Nephron progenitor cell (in vitro differentiated cells): ENCODE measurements around the gene SLC44A4.

Experiments used
- DNase-seq: peaks from one replicate; pipeline ENCODE4 v3.0.0; 2021
- H3K27ac Mint-ChIP-seq: 2 replicates; pipeline ENCODE4 v1.8.0; 2021; ENCODE audit warnings: mild to moderate bottlenecking, moderate library complexity, mixed read lengths
- H3K27me3 Mint-ChIP-seq: 2 replicates; pipeline ENCODE4 v1.8.0; 2021; ENCODE audit warnings: mild to moderate bottlenecking, low read depth, mixed read lengths; ENCODE audit not compliant: poor library complexity
- H3K36me3 Mint-ChIP-seq: 2 replicates; pipeline ENCODE4 v1.8.0; 2021; ENCODE audit warnings: low read depth, mixed read lengths
- H3K4me1 Mint-ChIP-seq: 2 replicates; pipeline ENCODE4 v1.8.0; 2021; ENCODE audit warnings: mixed read lengths
- H3K4me3 Mint-ChIP-seq: 2 replicates; pipeline ENCODE4 v1.8.0; 2021; ENCODE audit warnings: mild to moderate bottlenecking, moderate library complexity, mixed read lengths
- H3K9me3 Mint-ChIP-seq: 2 replicates; pipeline ENCODE4 v1.8.0; 2021; ENCODE audit warnings: mild to moderate bottlenecking, moderate library complexity, mixed read lengths
- TF ChIP-seq, protein P1 (sequence below): fragments of 200-600 bp; sonication (generic); IDR thresholded peaks from 2 replicates; pipeline ENCODE4 v1.5.0; 2021; ENCODE audit warnings: antibody characterized with exemption

The SLC44A4 gene

DNA sequence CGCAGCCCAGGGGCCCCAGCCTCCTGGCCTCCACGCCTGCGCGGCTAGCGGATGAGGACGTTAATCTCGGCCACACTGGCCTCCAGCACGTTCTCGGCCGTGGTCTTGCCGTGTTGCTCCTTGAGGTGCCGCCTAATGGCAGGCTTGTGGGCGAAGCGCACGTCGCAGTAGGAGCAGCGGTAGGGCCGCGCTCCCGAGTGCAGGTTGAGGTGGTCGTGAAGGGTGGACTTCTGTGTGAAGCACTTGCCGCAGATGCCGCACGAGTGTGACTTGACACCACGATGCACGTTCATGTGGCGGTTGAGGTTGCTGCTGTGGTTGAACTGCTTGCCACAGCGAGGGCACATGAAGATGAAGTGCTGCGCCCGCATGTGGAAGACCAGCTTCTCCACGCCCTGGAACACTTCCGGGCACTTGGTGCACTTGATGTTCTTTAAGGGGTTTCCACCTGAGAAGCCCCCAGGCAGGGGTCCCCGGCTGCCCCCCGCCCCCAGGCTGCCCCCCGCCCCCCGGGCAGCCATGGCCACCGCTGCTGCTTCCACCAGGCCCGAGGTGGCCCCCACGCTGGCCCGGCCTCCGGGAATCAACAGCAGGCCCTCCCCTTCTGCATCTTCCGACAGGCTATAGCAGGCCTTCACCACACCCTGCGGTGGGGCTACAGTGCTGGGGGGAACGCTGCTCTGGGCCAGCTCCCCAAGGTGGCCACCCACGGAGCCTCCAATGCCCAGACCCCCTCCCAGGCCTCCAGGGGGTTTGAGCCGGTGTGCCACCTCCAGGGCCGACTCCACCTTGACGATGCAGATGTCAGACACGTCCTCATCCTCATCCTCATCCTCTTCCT is 21.3 kb upstream of the SLC44A4 start:
- peaks cover 49% of the 10 kb centered on the region for H3K4me1 Mint-ChIP-seq
- peaks cover 13% of the 10 kb centered on the region for H3K36me3 Mint-ChIP-seq
- DNase-seq: no peak
- TF ChIP-seq, protein P1, sequence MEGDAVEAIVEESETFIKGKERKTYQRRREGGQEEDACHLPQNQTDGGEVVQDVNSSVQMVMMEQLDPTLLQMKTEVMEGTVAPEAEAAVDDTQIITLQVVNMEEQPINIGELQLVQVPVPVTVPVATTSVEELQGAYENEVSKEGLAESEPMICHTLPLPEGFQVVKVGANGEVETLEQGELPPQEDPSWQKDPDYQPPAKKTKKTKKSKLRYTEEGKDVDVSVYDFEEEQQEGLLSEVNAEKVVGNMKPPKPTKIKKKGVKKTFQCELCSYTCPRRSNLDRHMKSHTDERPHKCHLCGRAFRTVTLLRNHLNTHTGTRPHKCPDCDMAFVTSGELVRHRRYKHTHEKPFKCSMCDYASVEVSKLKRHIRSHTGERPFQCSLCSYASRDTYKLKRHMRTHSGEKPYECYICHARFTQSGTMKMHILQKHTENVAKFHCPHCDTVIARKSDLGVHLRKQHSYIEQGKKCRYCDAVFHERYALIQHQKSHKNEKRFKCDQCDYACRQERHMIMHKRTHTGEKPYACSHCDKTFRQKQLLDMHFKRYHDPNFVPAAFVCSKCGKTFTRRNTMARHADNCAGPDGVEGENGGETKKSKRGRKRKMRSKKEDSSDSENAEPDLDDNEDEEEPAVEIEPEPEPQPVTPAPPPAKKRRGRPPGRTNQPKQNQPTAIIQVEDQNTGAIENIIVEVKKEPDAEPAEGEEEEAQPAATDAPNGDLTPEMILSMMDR: no peak
- peaks cover 3% of the 10 kb centered on the region for H3K27me3 Mint-ChIP-seq
- H3K9me3 Mint-ChIP-seq: no peaks in the 10 kb centered on the region
- H3K27ac Mint-ChIP-seq: no peak overlapping the region
- H3K4me3 Mint-ChIP-seq: peak overlapping the region; percentile 94

DNA sequence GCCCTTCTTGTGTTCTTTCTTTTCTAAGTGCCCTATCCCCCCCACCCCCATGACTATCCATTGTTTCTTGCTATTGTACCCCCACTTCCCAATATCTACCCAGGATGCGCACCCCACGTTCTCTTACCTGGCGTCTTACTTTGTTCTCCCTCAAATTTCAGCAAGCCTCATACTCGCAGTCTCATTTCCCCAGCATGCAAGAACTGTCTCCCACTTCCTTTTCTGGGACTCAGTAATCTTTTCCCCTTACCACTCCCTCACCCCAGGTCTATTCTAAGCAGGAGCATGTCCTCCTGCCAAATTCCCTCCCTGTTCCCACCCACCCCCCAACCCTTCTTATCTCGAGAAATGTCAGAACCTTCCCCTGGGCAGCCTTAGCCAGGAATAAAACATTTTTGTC is 20.4 kb upstream of the SLC44A4 start:
- Mint-ChIP-seq H3K4me1 (peaks cover 49% of the 10 kb centered on the region), H3K4me3 (peak overlapping the region; percentile 94), H3K9me3 (no peaks in the 10 kb centered on the region), H3K36me3 (peaks cover 22% of the 10 kb centered on the region), H3K27me3 (peaks cover 3% of the 10 kb centered on the region), H3K27ac (peak overlapping the region; percentile 24)
- DNase-seq: no peak
- TF ChIP-seq, protein P1: no peak

DNA sequence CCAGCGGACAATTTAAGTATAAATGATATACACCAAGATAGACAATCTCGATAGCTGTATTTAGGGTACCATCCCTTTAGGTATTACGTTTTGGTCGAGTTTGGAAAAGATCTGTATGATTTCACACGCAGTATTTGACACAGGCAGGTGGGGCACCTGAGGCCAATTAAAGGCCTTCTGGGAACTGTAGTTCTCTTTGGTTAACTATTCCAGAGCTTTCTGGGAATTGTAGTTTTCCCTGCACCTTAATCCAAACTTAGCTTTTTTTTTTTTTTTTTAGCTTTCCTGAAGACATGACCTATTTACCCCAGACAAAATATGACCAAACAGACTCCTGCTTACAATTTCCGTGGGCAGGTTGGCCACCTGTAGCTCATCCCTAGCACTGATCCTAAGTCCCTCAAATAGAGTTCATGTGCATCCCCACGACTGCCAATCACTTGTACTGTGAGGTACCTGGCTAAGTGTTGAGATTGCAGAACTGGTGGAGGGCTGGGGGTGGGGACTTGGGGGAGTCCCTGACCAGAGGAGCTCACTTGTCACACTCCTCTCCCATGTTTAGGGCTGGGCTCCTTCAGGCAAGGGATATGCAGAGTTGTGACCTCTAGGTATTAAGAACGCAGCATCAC is 19.7 kb upstream of the SLC44A4 start:
- peaks cover 27% of the 10 kb centered on the region for H3K36me3 Mint-ChIP-seq
- H3K4me3 Mint-ChIP-seq: peak overlapping the region; percentile 94
- H3K27ac Mint-ChIP-seq: peak overlapping the region; percentile 70
- H3K27me3 Mint-ChIP-seq: peaks cover 3% of the 10 kb centered on the region
- H3K4me1 Mint-ChIP-seq: peaks cover 51% of the 10 kb centered on the region
- no peaks in the 10 kb centered on the region for H3K9me3 Mint-ChIP-seq
- peak; percentile 12 for DNase-seq
- TF ChIP-seq, protein P1: no peak

DNA sequence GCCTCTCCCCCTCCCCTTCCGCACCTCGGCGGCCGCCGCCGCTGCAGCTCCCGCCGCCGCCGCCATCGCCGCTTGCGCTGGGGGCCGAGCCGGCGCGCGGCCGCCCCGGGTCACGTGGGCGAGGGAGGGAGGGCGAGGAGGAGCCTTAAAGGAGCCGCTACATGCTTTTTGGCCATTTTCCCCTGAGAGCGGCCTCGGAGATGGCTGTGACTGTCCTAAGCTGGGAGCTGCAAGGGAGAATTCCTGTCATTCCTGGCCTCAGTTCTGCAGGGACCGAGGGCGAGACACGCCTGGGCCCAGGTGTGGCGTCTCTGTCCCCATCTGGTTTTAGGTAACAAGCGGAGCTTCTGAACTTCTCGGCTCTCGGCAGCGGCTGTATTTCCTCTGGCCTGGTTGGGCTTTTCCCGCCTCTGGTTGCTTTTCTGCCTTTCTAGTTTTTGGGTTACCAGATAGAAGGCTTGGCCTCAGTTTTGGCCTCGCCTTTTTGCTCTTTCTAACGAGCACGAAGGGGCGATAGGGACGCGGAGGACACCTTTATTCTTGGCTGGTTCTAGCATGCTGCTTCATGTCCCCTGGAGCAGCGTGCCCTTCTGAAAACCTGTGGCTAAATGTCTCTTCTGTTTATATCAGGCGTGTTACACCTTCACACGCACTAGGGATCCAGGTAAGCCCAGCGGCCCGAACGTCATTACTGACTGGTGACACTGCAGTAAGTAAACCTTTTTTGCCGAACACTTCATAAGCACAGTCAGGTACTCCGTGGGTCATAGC is 19.0 kb upstream of the SLC44A4 start, which contains the start of gene EHMT2:
Gene EHMT2 (minus strand): TSS at position 87 of the 771 bp plus-strand sequence. CDS start 21 bp downstream, at position 66.
- Mint-ChIP-seq H3K9me3 (no peaks in the 10 kb centered on the region), H3K4me3 (peak within 1 kb of the TSS; percentile 94), H3K27me3 (peaks cover 3% of the 10 kb centered on the region), H3K27ac (peak within 1 kb of the TSS; percentile 71), H3K4me1 (peaks cover 53% of the 10 kb centered on the region), H3K36me3 (peaks cover 34% of the 10 kb centered on the region)
- DNase-seq: peak; percentile 87
- TF ChIP-seq, protein P1: no peak

DNA sequence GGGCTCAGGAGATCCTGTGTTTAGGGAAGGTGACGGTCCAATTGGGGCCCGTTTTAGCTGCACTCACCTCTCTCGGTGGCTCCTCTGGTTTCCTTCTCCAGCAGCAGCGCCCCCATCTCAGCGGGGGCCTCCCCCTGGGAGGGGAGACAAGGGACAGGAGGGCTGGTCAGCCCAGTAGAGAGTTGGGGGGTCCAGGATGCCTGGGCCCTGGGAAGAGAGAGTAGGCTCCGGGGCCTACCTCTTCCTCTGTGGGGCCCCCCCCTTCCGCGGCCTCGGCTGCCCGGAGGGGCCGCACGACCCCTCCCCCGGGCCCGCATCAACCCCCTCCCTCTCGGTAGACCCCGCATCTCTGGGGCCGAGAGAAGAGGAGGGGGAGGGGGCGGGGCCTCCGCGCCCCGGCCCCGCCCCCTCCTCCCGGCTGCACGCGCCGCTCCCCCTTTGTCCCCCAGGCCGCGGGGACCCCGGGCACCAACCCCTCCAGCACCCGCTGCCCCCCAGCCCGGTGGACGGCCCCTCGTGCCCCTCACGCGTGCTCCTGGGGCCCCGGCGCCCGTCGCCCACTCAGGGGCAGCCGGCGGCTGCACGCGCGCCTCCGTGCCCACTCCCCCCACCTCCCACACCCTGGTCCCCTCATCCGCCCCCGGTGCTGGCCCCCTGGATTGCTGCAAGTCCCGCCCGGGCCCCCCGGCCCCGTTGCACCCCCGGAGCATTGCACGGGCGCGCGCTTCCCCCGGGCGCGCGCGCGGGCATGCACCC is 18.2 kb upstream of the SLC44A4 start:
- H3K4me1 Mint-ChIP-seq: peaks cover 55% of the 10 kb centered on the region
- TF ChIP-seq, protein P1: no peak
- peak; percentile 55 for DNase-seq
- peaks cover 42% of the 10 kb centered on the region for H3K36me3 Mint-ChIP-seq
- peak overlapping the region; percentile 90 for H3K4me3 Mint-ChIP-seq
- H3K27me3 Mint-ChIP-seq: peaks cover 3% of the 10 kb centered on the region
- no peaks in the 10 kb centered on the region for H3K9me3 Mint-ChIP-seq
- H3K27ac Mint-ChIP-seq: no peak overlapping the region
